HG02981 (cell line): ENCODE results near the gene TMEM255B.
"Not testable (repeated sequence)": the region's sequence is repeated elsewhere in the genome, so short reads cannot be mapped to it uniquely, and the experiment has no call there.

ENCODE experiments used
- ATAC-seq: cut with Tn5 transposase; IDR thresholded peaks from one replicate; pipeline ENCODE4 v1.9.1; 2021; ENCODE audit warnings: mild to moderate bottlenecking, moderate library complexity; ENCODE audit not compliant: unreplicated experiment

Gene TMEM255B

DNA sequence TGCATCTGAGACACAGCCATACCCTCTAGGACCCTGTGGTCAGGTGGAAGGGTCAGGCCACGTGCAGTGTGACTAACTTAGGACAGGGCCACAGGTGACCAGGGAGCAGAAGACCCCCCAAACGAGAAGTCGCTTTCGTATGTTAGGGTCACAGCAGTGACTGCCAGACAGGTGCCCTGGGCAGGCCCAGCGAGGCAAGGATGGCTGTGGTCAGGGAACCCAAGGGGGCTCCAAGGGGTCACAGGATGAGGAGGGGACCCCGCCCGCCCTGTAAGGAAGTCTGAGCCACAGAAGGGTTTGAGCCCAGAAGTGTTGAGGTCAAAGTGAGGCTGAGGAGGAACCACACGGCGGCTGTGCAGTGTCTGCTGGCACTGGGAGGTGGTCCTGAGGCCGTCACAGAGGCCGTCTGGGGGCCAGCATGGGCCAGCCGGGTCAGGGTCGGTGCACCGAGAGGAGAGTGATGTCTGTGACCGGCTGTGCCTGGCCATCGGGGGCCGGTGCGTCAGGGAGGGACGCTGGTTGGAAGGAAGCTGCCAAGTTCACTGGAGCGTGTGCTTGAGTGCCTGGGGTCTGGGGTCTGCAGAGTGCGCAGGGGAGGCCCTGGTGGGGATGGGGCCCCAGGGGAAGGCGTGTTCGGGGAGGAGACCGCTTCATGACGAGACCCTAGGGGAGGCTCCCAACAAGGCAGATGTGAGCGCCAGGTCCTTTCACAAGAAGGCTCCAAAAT is 24.8 kb upstream of the TMEM255B start:
- ATAC-seq: no peak

DNA sequence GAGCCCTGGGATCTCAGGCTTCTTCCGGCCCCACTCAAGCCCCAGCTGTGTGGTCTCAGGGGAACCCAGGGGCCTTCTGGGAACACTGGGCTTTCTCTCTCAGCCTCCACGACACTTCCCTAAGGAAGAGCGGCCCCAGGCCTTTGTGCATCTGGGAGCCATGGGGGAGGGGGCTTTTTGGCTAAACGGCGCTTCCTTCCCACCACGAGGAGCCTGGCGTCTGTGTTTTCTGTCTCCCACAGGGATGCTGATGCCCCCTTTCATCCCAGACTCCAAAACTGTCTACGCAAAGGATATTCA is 24.2 kb upstream of the TMEM255B start:
- no peak for ATAC-seq

DNA sequence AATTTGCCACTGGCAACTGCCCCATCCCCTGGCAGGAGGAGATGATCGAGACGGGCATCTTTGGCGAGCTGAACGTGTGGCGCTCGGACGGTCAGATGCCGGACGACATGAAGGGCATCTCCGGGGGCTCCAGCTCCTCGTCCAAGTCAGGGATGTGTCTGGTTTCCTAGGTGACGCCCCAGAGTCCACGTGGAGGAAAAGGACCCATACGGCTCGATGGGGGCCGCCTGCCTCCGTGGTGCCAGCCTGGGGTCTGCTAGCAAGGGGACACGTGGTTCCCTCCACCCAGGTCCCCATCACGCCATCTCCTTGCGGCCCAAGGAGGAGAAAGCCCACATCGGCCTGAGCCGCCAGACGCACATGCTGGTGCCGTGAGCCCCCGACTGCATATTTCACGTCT is 23.8 kb upstream of the TMEM255B start:
- ATAC-seq: no peak

DNA sequence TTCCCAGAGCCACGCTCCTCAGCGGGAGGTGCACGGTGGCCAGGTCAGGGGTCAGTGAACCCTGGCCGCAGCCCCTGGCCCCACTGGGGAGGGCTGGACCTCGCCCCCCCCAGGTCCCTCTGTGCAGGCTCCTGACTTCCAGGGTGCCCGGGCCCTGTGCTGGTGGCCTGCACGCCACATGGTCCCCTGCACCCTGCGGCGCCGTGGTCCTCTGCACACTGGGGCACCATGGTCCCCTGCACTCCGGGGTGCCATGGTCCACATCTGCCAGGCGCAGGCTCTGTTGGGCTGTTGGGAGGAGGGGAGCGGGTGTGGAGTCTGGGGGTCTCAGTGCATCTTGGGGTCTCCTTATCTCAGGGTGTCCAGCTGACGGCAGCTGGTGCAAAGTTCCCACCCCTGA is 23.3 kb upstream of the TMEM255B start:
- no peak for ATAC-seq

DNA sequence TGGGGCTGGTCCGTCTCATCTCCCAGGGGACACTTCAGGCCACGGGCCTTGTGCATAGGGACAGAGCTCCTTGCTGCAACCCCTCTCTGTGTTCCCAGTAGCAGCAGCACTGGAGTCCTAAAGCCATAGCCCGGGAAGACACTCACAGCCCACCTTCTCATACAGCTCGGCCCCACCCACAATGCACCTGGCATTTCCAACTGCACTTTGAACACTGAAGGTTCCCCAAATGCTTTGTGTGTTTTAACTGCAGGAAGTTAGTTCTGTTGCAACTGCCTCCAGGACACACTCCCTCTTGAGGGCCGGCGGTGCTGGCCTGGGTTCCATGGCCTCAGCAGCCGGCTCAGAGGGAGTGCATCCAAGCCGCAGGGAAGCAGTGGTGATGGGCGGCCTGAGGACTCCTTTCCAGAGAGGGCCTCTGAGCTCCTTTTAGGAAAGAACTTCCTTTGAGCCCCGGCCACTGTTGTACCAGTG is 22.7 kb upstream of the TMEM255B start:
- ATAC-seq: no peak

DNA sequence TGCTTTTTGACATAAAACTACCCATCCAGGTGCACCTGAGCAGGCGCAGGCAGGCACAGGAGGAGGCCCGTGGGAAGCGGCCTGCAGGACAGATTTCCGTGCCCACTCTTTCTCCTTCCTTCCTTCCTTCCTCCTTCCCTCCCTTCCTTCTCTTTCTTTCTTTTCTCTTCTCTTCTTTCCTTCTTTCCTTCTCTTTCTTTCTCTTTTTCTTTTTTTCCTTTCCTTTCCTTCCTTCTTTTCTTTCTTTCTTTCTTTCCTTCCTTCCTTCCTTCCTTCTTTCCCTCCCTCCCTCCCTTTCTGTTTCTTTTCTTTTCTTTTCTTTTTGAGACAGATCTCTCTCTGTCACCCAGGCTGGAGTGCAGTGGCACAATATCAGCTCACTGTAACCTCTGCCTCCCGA is 21.2 kb upstream of the TMEM255B start:
- ATAC-seq: no peak

DNA sequence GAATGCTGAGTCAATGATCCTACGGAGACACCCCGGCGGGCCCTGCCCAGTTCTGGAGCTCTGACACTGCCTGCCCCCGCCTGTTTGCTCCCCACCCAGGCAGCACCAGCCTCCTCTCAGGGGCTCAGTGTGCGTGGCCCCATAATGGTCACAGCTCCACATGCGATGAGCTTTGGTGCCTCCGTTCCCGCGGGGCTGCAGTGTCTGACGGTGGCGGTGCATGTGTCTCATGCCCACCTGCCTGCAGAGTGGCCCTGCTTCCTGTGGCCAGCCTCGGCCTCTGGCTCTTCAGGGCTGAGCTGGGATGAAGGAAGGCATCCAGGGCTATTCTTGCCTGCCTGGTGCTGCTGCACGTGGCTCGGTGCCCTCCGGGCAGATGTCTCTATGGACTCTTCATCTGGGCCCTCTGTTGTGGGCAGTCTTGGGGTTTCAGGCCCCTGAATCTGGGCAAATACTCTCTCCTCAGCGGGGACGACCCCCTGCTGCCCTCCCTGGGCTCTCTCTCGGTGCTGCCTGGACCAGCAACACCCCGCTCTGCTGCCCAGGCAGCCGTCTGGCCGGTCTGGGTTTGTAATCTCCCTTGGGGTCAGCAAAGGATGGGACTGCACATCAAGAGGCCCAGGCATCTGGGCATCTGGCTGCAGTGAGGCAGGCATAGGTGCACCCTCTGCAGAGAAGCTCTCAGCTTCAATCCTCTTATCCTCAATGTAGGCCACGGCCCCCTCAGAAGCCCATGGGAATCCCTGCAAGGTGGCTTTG is 19.3 kb upstream of the TMEM255B start:
- no peak for ATAC-seq

DNA sequence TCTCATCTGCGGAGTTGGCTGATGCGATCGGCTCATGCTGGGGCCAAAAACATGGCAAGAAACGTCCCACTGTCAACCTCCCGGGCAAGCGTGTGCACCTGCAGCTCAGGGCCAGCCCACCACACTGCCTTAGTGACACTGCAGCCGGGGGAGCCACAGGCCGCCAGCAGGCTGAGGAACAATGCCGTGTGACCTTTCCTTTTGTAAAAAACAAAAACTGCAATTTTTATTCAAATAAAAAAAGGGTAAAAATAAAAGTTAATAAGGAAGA is 18.8 kb upstream of the TMEM255B start:
- no peak for ATAC-seq

DNA sequence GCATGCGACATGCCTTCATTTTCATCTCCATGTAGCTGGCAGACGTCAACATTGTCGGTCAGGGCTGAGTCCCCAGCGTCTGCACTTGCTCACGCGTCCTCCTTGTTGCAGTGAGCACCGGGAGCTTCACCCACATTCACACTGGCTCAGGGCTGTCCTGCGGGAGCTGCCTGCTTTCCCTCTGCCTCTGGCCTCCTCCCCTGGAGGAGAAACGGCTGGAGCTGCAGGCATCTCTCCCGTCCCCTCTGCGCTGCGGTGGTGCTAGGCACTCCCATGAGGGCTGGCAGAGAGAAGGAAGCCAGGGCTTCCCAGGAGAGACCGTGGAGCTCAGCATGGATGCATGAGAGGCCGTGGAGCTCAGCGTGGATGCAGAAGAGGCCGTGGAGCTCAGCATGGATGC is 18.4 kb upstream of the TMEM255B start:
- ATAC-seq: no peak

DNA sequence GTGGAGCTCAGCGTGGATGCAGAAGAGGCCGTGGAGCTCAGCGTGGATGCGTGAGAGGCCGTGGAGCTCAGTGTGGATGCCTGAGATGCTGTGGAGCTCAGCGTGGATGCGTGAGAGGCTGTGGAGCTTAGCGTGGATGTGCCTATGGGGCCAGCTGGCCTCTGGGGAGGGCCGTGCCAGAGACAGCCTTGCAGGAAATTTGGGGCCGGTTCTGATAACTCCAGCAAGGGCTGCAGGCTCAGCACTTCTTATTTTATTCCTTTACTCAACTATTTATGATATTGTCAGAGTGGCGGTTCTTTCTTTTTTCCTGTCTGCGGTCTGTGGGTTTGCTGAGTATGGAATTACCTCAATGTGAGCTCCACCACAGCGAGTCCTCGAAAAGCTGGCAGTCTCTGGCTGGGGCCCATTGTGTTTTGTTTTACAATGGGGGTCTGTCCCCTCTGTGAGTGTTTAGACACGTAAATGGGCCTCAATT is 17.8 kb upstream of the TMEM255B start:
- ATAC-seq: no peak

DNA sequence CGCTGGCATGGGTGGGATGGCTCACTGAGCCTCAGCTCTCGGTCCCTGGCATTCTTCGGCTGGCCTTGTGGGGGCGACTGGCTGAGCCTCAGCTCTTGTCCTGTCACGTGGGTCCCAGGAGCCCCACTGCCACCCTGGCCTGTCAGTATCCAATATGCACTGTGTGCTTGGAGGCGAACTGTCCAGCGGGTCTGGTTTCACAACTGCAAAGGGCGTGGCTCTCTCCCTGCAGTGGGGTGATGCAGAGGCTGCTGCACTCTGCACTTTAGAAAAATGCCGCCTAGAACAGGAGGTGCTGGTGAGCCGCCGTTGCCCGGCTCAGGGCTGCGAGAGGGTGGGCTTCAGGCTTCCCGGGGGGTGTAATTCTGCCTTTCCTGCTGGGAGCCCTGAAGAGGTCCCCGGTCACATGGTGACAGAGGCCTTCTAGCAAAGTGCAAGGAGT is 17.0 kb upstream of the TMEM255B start:
- no peak for ATAC-seq

DNA sequence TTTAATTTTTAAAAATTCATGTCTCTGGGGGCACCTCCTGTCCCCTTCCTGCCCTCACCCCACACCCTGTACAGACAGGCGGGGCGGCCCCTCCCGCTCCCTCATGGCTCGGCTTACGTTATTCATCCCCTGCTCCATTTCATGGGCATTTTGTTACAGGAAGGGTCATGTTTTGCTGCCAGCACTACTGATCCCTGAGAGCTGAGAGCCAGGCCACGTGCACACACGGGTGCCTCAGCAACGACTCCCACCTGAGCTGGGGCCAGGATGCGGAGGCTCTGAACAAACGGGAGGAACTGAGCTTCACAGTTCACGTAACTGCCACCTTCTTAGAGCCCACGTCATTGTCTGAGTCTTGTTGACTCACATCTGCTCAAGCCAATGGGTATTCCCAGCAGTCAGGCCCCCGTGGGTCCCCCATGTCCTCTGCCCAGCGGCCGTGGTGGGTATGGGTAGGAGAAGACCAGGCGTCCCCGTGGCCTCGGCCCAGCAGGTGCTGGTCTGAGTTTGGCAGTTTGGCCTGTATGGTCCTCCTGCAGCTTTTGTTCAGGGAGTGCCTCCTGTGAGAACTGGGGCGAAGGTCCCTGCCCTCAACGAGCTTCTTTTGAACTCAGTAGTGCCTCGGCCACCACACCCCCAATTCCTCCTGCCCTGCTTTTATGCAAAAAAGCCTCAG is 16.4 kb upstream of the TMEM255B start:
- no peak for ATAC-seq

DNA sequence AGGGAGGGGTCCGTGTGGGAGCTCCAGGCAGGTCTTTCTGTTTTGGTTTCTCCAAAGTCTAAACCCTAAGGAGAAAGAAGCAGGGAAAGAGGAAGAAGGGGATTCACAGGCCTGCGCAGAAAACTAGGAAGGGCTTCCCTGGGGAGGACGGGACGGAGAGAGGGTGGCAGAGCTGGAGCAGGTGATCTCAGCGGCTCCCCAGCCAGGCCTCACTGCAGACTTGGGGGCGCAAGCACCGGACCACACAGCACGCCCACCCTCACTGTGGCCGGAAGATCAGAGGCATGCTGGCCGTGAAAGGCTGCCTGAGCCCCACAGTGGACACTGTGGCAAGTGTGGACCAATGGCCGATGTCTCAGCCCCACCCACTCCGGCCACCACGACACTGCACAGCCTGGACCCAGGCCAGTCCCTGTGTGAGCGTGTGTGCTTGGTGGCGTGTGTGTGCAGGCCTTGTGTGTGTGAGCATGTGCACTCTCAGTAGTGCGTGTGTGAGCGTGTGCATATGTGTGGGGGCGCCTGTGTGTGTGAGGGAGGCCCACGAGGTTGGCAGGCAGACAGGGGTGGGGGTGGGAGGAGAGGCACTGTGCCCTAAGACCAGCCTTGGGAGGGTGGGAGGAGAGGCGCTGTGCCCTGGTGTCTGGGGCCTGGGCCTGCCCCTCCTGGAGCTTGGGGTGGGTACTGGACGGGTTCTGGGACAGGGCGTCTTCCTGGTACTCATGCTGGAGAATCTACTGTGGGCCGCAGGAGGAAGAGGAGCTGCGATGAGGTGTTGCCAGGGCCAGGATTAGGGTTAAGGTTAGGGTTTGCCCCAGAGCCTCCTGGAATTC is 15.4 kb upstream of the TMEM255B start:
- no peak for ATAC-seq

DNA sequence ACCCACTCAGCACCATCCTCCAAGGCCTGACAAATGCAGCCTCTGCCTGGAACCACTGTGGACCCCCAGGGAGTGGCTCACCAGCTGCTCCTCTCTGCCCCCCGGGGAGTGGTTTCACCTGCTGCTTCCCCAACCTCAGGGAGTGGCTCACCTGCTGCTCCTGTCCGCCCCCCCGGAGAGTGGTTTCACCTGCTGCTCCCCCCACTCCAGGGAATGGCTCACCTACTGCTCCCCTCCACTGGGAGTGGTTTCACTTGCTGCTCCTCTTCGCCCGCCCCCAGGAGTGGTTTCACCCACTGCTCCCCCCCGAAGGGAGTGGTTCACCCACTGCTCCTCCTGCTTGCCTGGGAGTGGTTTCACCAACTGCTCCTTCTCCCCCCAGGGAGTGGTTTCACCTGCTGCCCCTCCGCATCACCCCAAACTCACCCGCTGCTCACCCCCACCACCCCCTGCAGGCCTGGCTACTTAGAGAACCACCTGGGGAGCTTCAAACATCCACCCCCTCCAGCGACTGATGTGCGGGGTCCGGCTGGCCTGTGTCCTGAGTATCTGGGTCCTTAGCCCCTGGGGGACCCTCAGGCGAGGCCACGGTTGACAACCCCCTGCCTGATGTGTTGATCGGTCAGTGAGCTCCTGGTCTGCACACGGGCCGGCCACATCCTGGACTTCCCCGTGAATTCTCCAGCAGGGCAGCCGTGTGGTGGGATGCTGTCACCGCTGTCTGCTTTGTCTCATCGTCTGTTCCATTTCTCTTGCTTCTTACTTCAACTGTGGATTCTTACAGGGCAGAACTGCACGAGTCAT is 14.6 kb upstream of the TMEM255B start:
- no peak for ATAC-seq

DNA sequence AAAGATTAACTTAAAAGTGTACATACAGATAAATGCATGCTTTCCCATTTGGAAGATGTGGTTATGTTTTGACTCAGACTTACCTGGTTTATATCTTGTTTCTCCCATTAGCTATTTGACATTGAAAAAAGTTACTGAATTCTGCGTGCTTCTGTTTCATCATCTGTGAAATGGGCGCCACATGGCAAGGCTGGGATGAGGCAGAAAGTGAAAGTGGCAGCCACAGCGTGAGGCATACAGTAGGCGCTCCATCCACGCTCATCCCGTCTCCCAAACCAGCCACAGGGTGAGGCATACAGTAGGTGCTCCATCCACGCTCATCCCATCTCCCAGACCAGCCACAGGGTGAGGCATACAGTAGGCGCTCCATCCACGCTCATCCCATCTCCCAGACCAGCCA is 14.0 kb upstream of the TMEM255B start:
- ATAC-seq: no peak

DNA sequence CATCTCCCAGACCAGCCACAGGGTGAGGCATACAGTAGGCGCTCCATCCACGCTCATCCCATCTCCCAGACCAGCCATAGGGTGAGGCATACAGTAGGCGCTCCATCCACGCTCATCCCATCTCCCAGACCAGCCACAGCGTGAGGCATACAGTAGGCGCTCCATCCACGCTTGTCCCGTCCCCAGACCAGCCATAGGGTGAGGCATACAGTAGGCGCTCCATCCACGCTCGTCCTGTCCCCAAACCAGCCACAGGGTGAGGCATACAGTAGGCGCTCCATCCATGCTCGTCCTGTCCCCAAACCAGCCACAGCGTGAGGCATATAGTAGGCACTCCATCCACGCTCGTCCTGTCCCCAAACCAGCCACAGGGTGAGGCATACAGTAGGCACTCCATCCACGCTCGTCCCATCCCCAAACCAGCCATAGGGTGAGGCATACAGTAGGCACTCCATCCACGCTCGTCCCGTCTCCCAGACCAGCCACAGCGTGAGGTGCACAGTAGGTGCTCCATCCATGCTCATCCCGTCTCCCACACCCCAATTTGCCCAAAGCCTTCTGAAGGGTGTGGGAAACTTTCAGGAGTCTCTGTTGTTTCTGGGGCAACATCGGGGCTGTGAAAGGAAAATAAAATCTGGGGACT is 13.4 kb upstream of the TMEM255B start:
- ATAC-seq: not testable (repeated sequence)

DNA sequence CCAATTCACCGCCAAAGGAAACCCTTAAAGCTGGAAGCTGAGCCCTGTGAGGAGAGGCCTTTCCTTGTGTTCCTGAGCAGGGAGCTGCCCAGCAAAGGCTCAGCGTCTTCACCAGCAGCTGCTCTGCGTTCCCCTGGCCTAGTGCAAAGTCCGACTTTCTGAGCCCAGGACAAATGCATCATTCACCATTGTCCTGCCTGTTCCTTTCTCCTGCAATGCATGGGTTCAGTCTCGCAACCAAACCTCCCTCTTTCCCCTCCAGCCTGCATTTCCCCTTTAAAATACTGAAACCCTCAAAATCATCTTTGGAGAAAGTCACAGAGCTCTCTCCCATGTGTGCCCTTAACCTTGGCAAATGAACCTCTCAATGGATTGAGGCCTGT is 12.9 kb upstream of the TMEM255B start:
- no peak for ATAC-seq

DNA sequence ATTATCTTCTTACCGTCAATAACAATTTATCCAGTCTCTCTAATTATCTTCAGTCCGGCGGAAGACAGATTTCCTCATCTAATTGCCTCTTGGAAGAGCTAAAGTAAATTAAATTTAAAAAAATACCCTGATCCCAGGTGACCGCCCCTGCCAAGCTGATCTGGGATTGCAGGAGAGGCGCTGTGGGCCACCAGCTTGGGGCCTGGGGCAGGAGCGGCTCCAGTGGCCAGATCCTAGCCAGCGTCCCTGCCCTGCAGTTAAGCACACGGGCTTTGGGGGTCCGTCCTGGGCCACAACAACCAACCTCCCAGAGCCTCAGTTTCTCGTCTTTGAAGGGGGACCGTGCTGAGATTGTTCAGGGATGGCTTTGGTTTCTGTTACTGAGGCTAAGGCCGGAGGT is 12.4 kb upstream of the TMEM255B start:
- ATAC-seq: no peak

DNA sequence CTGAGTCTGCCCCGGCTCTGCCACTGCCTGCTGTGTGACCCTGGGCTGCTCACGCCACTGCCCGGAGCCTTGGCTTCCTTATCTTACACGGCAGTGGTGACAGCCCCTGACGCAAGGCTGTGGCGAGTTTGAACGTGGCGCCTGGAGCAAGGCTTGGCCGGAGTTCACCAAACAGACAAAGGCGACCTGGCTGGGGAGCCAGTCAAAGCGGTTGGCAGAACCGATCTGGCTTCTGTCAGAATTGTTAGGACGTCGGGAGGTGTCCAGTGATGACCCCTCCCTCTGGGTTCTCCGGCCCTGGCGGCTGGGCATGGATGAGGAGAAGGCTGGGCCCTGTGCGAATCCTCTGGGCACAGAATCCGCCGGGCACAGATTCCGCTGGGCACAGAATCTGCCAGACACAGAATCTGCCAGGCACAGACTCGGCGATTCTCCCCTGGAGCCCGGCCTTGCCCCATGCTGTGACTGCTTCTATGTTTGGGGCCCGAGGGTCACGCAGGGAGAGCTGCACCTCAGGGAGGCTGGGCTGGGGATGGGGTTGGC is 11.7 kb upstream of the TMEM255B start:
- ATAC-seq: no peak
